H1 (cell line): ENCODE results near the gene IL2RA. TPM values are rescaled to one million over a fixed set of nuclear protein-coding genes. Genes with fewer than 3 reads are reported as not detected.
A peak's percentile ranks its signal among the peaks of the same experiment; 100 is the strongest.

Source experiments
- ASH2L ChIP-seq: fragments of 200-600, 300-600 bp; sonication (generic); IDR thresholded peaks from one replicate; pipeline ENCODE4 v1.7.1; 2017; ENCODE audit warnings: low read length
- BACH1 ChIP-seq: IDR thresholded peaks from 2 replicates; pipeline ENCODE4 v1.6.1; 2012; ENCODE audit warnings: low read length, improper control_type of control experiment
- BCL11A ChIP-seq, 2 experiments: IDR thresholded peaks; one replicate each; pipeline ENCODE4 v1.6.1; 2011; ENCODE audit warnings: low read depth in 2 of 2, low read length in 2 of 2, mild to moderate bottlenecking in 2 of 2
- KDM1A ChIP-seq: fragments of 200-600, 300-600 bp; sonication (generic); IDR thresholded peaks from 2 replicates; pipeline ENCODE4 v1.7.1; 2016; ENCODE audit warnings: mild to moderate bottlenecking, low read length, borderline replicate concordance
- KDM4A ChIP-seq: IDR thresholded peaks from one replicate; pipeline ENCODE4 v1.7.1; 2012; ENCODE audit warnings: low read depth, mild to moderate bottlenecking, moderate library complexity, low read length, inconsistent platforms; ENCODE audit not compliant: severe bottlenecking
- MAFK ChIP-seq: IDR thresholded peaks from 2 replicates; pipeline ENCODE4 v1.6.1; 2012; ENCODE audit warnings: low read depth, mild to moderate bottlenecking, improper control_type of control experiment, low read length
- NANOG ChIP-seq: IDR thresholded peaks from 2 replicates; pipeline ENCODE4 v1.6.1; 2011; ENCODE audit warnings: low read length, low read depth, mild to moderate bottlenecking, inconsistent platforms; ENCODE audit not compliant: insufficient read depth, poor library complexity, severe bottlenecking
- POLR2AphosphoS5 ChIP-seq: IDR thresholded peaks from 2 replicates; pipeline ENCODE4 v1.6.1; 2011; ENCODE audit warnings: low read depth, low read length
- RNF2 ChIP-seq: fragments of 200-900, 300-1000 bp; sonication (generic); IDR thresholded peaks from 2 replicates; pipeline ENCODE4 v1.7.1; 2016; ENCODE audit warnings: borderline replicate concordance, low read depth, mild to moderate bottlenecking, antibody characterized with exemption, low read length; ENCODE audit not compliant: poor library complexity, severe bottlenecking; ENCODE audit errors: missing control alignments
- SUZ12 ChIP-seq: fragments of 200-600 bp; sonication (generic); IDR thresholded peaks from 2 replicates; pipeline ENCODE4 v1.6.1; 2012; ENCODE audit warnings: mild to moderate bottlenecking, inconsistent platforms, low read length, moderate library complexity, mixed read lengths
- TBP ChIP-seq: IDR thresholded peaks from 2 replicates; pipeline ENCODE4 v1.6.1; 2011; ENCODE audit warnings: low read depth, low read length, improper control_type of control experiment
- TEAD4 ChIP-seq: IDR thresholded peaks from 2 replicates; pipeline ENCODE4 v1.6.1; 2012; ENCODE audit warnings: low read depth, low read length, inconsistent platforms, mixed read lengths
- YY1 ChIP-seq: IDR thresholded peaks from 2 replicates; pipeline ENCODE4 v1.6.1; 2011; ENCODE audit warnings: low read depth, mild to moderate bottlenecking, low read length
- ZNF274 ChIP-seq: IDR thresholded peaks from 2 replicates; pipeline ENCODE4 v1.7.0; 2012; ENCODE audit warnings: low read length, borderline replicate concordance; ENCODE audit errors: extremely low read depth
- polyA plus RNA-seq, 7 experiments: library from polyadenylated mRNA; depleted of rRNA in 3 of 7; stranded (reverse) in 5 of 7; unstranded in 2 of 7; fragments of >200 nt in 5 of 7; fragments of 200-250 nt in 2 of 7; gene quantifications; 1 replicate in 5 of 7; 2 replicates in 1 of 7; 4 replicates in 1 of 7; pipeline versions ENCODE4 v1.2.1 to v1.2.3, GENCODE V29; 2011 to 2013; ENCODE audit warnings: missing spikeins in 2 of 7, mixed read lengths in 2 of 7
- total RNA-seq: library from RNA; stranded (reverse); fragmentation: NEBNext Ultra II Directional; extraction: Animal tissue kit (Norgen Biotek cat#: 25700); gene quantifications from 2 replicates; pipeline ENCODE4 v1.2.1, GENCODE V29; 2021

Gene IL2RA
- total and polyA plus RNA-seq, 2 of the 8 experiments (the other 6 are each of a cell fraction or from before 2014, with no cell fraction given): not detected

GRCh38 chr10:6088721-6089333 is 26.7 kb upstream of the IL2RA start, which contains the start of gene RBM17 (continued):
- TF ChIP-seq TEAD4: peak; percentile 99
- no peak for TF ChIP-seq BACH1
- TF ChIP-seq KDM1A: no peak
- TF ChIP-seq ZNF274: no peak
- TF ChIP-seq BCL11A (IDR thresholded peaks at IDR 0.05; ENCODE audit: low read depth in 2 of 2, low read length in 2 of 2): no peak
- no peak for TF ChIP-seq MAFK
- TF ChIP-seq ASH2L: no peak
- TF ChIP-seq SUZ12: no peak
- no peak; the same call in 1 of the 2 replicates for TF ChIP-seq POLR2AphosphoS5
- no peak for TF ChIP-seq RNF2
- no peak for TF ChIP-seq KDM4A
- TF ChIP-seq NANOG: no peak
- peak; percentile 71 for TF ChIP-seq YY1
- TF ChIP-seq TBP: 0 out of 2 replicates have a peak, but pooled peaks have one; percentile 35
